ENCODE results near the gene HOXA6. TPM values are rescaled to one million over a fixed set of nuclear protein-coding genes. Genes with fewer than 3 reads are reported as not detected.

HOXA6 gene
- total RNA-seq, 2 experiments from 2014 or later = not detected

- H3K27me3 Mint-ChIP-seq = peaks cover 72% of the 10 kb centered on the region
- H3K36me3 Mint-ChIP-seq (ENCODE audit: low read depth) = no peaks in the 10 kb centered on the region
- CTCF ChIA-PET = interaction anchor here (1.0 to 10.4 kb wide), 7 partner anchors 10 to 24 kb away, joined by 3 to 61 read pairs (median 7); partner anchors contain the start of gene HOXA11
- POLR2A ChIA-PET = interaction anchor here (0.9 kb wide), 1 partner anchor 15 kb away, joined by 3 read pairs; no protein-coding TSS in a partner anchor
- no peak for DNase-seq
- H3K27ac Mint-ChIP-seq = no peak overlapping the region
- H3K4me1 Mint-ChIP-seq (ENCODE audit: low read depth) = peaks cover 24% of the 10 kb centered on the region
- no peak overlapping the region for H3K4me3 Mint-ChIP-seq
- intact Hi-C loops (cut with micrococcal nuclease) = loop anchor here (5.0 kb wide), 1 partner anchor 70 kb away; the partner anchor contains the start of gene EVX1
- no peak for ATAC-seq
- no peaks in the 10 kb centered on the region for H3K9me3 Mint-ChIP-seq
- TF ChIP-seq CTCF (IDR thresholded peaks at IDR 0.05) = no peak
Observed at GRCh38 chr7:27172315-27172774, 24.8 kb upstream of the HOXA6 start.

- Mint-ChIP-seq H3K27ac (no peak overlapping the region), H3K9me3 (no peaks in the 10 kb centered on the region), H3K4me3 (no peak overlapping the region), H3K27me3 (peaks cover 73% of the 10 kb centered on the region), H3K36me3 (ENCODE audit: low read depth) (no peaks in the 10 kb centered on the region), H3K4me1 (ENCODE audit: low read depth) (peaks cover 30% of the 10 kb centered on the region)
- TF ChIP-seq CTCF (IDR thresholded peaks at IDR 0.05) = no peak
- ChIA-PET CTCF (interaction anchor here (1.0 to 10.4 kb wide), 9 partner anchors 9 to 24 kb away, joined by 3 to 61 read pairs (median 5); partner anchors contain the start of gene HOXA11), POLR2A (no interaction called here)
- intact Hi-C loops (cut with micrococcal nuclease) = loop anchor here (5.0 kb wide), 1 partner anchor 71 kb away; the partner anchor contains the start of gene EVX1
- DNase-seq (no peak), ATAC-seq (no peak)
Observed at GRCh38 chr7:27171637-27172314, 24.2 kb upstream of the HOXA6 start.

GRCh38 chr7:27171325-27171636 is 23.7 kb upstream of the HOXA6 start:
- intact Hi-C loops (cut with micrococcal nuclease) = loop anchor here (5.0 kb wide), 1 partner anchor 71 kb away; the partner anchor contains the start of gene EVX1
- CTCF ChIA-PET = interaction anchor here (0.9 to 10.4 kb wide), 7 partner anchors 9 to 490 kb away, joined by 3 to 61 read pairs (median 5); no protein-coding TSS in a partner anchor
- Mint-ChIP-seq H3K27ac (no peak overlapping the region), H3K27me3 (peaks cover 74% of the 10 kb centered on the region), H3K9me3 (no peaks in the 10 kb centered on the region), H3K36me3 (ENCODE audit: low read depth) (no peaks in the 10 kb centered on the region), H3K4me1 (ENCODE audit: low read depth) (peaks cover 30% of the 10 kb centered on the region), H3K4me3 (no peak overlapping the region)
- TF ChIP-seq CTCF (IDR thresholded peaks at IDR 0.05) = no peak
- ATAC-seq (no peak), DNase-seq (no peak)
- POLR2A ChIA-PET = no interaction called here

GRCh38 chr7:27170426-27171324 is 23.1 kb upstream of the HOXA6 start:
- POLR2A ChIA-PET = no interaction called here
- Mint-ChIP-seq H3K27ac (no peak overlapping the region), H3K27me3 (peaks cover 73% of the 10 kb centered on the region), H3K36me3 (ENCODE audit: low read depth) (no peaks in the 10 kb centered on the region), H3K9me3 (no peaks in the 10 kb centered on the region), H3K4me3 (no peak overlapping the region), H3K4me1 (ENCODE audit: low read depth) (peaks cover 34% of the 10 kb centered on the region)
- no peak for DNase-seq
- TF ChIP-seq CTCF (IDR thresholded peaks at IDR 0.05) = no peak
- ATAC-seq = no peak
- intact Hi-C loops (cut with micrococcal nuclease) = loop anchor here (5.0 kb wide), 1 partner anchor 72 kb away; the partner anchor contains the start of gene EVX1
- CTCF ChIA-PET = interaction anchor here (0.9 to 10.4 kb wide), 8 partner anchors 8 to 801 kb away, joined by 3 to 61 read pairs (median 5); no protein-coding TSS in a partner anchor
